SU-DHL-6 (cell line): ENCODE data around the gene RUNX1.

Experiments
- H2AFZ ChIP-seq: fragments of 200-600 bp; sonication (generic); 2 replicates; pipeline ENCODE4 v1.6.1; 2014; ENCODE audit warnings: low read depth, mild to moderate bottlenecking, moderate library complexity, mixed read lengths, antibody characterized with exemption, low read length; ENCODE audit not compliant: severe bottlenecking
- H3F3A ChIP-seq: fragments of 200-600 bp; shearing (Covaris generic); 2 replicates; pipeline ENCODE4 v1.6.0; 2016; ENCODE audit warnings: antibody characterized with exemption, mild to moderate bottlenecking; ENCODE audit not compliant: insufficient read depth
- H3K27ac ChIP-seq: fragments of 200-600 bp; sonication (generic); 2 replicates; pipeline ENCODE4 v1.5.1; 2016; ENCODE audit warnings: low read depth, mild to moderate bottlenecking, low read length, moderate library complexity, mixed read lengths
- H3K27me3 ChIP-seq: fragments of 200-600 bp; sonication (generic), shearing (Covaris generic); 2 replicates; pipeline ENCODE4 v1.6.0; 2014; ENCODE audit warnings: mild to moderate bottlenecking, low read length
- H3K36me3 ChIP-seq: fragments of 200-600 bp; sonication (generic); 2 replicates; pipeline ENCODE4 v1.6.1; 2014; ENCODE audit warnings: mild to moderate bottlenecking, low read length, mixed read lengths
- H3K4me2 ChIP-seq: fragments of 300-600, 200-600 bp; shearing (Covaris generic), sonication (generic); 2 replicates; pipeline ENCODE4 v1.6.0; 2014; ENCODE audit warnings: low read length, low read depth, mild to moderate bottlenecking; ENCODE audit not compliant: poor library complexity, severe bottlenecking
- H3K4me3 ChIP-seq: fragments of 200-600 bp; sonication (generic); 2 replicates; pipeline ENCODE4 v1.5.1; 2014; ENCODE audit warnings: antibody characterized with exemption, low read length, mild to moderate bottlenecking, mixed read lengths; ENCODE audit not compliant: insufficient read depth, poor library complexity, severe bottlenecking
- H3K79me2 ChIP-seq: fragments of 200-600 bp; sonication (generic); 2 replicates; pipeline ENCODE4 v1.6.1; 2014; ENCODE audit warnings: mild to moderate bottlenecking, low read length, moderate library complexity; ENCODE audit not compliant: insufficient read depth
- H3K9ac ChIP-seq: fragments of 200-600 bp; sonication (generic); 2 replicates; pipeline ENCODE4 v1.7.0; 2014; ENCODE audit warnings: mild to moderate bottlenecking, low read length
- H3K9me2 ChIP-seq: fragments of 200-600 bp; sonication (generic); replicated peaks from 2 replicates; pipeline ENCODE4 v1.6.1; 2014; ENCODE audit warnings: low read length; ENCODE audit not compliant: insufficient read depth
- H3K9me3 ChIP-seq: fragments of 200-600 bp; sonication (generic); 2 replicates; pipeline ENCODE4 v1.6.1; 2014; ENCODE audit warnings: low read length, mixed read lengths; ENCODE audit not compliant: insufficient read depth
- H4K20me1 ChIP-seq: fragments of 200-600 bp; sonication (generic); 2 replicates; pipeline ENCODE4 v1.6.1; 2014; ENCODE audit warnings: low read depth, mild to moderate bottlenecking, antibody characterized with exemption, low read length, moderate library complexity, mixed read lengths
- EZH2phosphoT487 ChIP-seq: fragments of 200-600 bp; sonication (generic), shearing (Covaris generic); conservative IDR thresholded peaks from 2 replicates; pipeline ENCODE4 v1.6.1; 2018; ENCODE audit warnings: mild to moderate bottlenecking, antibody characterized with exemption, low read length, moderate library complexity, mixed read lengths
- TF ChIP-seq, protein P1 (sequence below): fragments of 200-600 bp; sonication (generic); IDR thresholded peaks from one replicate; pipeline ENCODE4 v1.5.1; 2017; ENCODE audit warnings: antibody characterized with exemption, mild to moderate bottlenecking, low read length, moderate library complexity; ENCODE audit not compliant: insufficient read depth, poor library complexity, severe bottlenecking

The RUNX1 gene

DNA sequence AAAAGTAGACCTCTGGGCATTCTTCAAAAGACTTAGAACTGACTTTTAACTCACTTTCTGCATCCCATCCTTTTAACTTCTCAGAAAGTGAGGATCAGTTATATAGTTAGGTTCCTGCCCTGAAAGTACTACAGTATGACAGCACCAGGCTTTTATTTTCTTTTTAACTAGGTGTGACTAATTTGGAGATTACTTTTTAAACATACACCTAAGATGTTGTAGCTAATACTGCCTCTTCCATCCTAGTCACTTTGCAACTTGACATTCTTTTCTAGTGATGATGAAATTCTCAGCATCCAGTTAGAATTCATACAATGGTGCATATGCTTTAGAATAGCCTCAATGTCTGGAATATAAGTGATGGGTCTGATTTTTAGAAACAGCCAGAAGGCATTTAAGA, 24.6 kb downstream of the RUNX1 start:
- Histone ChIP-seq H3K9me2 (no peaks in the 10 kb centered on the region), H3K36me3 (no peaks in the 10 kb centered on the region), H2AFZ (no peak overlapping the region), H3K27ac (no peak overlapping the region), H3K9ac (no peak overlapping the region), H4K20me1 (peaks cover 21% of the 10 kb centered on the region; the same call in 1 of the 2 replicates), H3K4me2 (no peak overlapping the region), H3K79me2 (peaks cover 89% of the 10 kb centered on the region), H3K27me3 (no peaks in the 10 kb centered on the region), H3K9me3 (no peaks in the 10 kb centered on the region), H3K4me3 (no peak overlapping the region), H3F3A (peaks cover 30% of the 10 kb centered on the region)
- TF ChIP-seq, protein P1, sequence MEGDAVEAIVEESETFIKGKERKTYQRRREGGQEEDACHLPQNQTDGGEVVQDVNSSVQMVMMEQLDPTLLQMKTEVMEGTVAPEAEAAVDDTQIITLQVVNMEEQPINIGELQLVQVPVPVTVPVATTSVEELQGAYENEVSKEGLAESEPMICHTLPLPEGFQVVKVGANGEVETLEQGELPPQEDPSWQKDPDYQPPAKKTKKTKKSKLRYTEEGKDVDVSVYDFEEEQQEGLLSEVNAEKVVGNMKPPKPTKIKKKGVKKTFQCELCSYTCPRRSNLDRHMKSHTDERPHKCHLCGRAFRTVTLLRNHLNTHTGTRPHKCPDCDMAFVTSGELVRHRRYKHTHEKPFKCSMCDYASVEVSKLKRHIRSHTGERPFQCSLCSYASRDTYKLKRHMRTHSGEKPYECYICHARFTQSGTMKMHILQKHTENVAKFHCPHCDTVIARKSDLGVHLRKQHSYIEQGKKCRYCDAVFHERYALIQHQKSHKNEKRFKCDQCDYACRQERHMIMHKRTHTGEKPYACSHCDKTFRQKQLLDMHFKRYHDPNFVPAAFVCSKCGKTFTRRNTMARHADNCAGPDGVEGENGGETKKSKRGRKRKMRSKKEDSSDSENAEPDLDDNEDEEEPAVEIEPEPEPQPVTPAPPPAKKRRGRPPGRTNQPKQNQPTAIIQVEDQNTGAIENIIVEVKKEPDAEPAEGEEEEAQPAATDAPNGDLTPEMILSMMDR: no peak
- TF ChIP-seq EZH2phosphoT487: no peak

DNA sequence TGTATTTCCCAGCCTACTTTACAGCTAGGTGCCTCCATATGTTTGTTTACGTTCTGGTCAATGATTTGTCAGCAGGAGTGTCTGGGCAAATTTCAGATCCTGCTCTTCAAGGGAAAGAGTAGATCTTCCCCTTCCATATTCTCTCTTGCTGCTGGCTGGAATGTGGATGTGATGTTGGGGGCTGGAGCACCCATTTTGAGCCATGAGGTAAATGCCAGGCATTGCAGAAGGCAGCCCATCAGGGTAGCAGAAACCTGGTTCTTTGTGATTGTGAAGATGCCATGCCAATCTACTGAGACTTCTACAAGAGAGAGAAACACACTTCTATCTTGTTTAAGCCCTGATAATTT, 25.1 kb downstream of the RUNX1 start:
- peaks cover 89% of the 10 kb centered on the region for H3K79me2 ChIP-seq
- TF ChIP-seq EZH2phosphoT487: no peak
- TF ChIP-seq, protein P1: no peak

DNA sequence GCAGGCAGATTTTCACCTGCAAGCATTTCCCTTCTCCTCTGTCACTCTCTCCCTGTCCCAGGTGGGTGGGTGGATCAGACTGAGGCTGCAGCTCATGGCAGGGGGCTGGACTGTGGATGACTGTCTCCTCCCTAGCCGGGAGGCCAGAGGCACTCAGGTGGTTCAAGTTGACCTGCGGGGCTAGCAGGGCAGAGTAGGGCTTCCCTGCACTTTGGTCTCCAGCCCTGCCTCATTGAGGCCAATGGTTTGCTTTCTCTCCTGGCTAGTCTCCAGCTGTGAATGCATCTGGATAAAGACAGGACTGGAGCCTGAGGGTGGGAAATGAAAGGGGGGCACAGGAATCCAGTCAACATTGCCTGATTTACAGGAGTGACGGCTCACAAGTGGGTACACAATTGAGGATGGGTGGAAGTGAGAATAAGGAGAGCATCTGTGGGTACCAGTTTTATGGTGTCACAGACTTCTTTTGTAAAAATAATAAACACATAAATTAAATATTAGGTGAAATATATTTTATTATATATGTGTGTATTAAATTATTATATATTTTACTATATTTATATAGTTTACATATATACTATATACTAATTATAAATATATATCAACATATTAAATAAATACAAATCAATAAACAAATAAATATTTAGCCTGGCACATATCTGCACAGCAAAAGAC, 25.6 kb downstream of the RUNX1 start:
- no peak for TF ChIP-seq EZH2phosphoT487
- TF ChIP-seq, protein P1: no peak
- Histone ChIP-seq H3K27ac (no peak overlapping the region), H3K4me3 (no peak overlapping the region), H3F3A (peaks cover 26% of the 10 kb centered on the region), H3K36me3 (no peaks in the 10 kb centered on the region), H3K4me2 (no peak overlapping the region), H3K79me2 (peaks cover 88% of the 10 kb centered on the region), H3K9me2 (no peaks in the 10 kb centered on the region), H3K9ac (no peak overlapping the region), H4K20me1 (peaks cover 21% of the 10 kb centered on the region; the same call in 1 of the 2 replicates), H3K9me3 (no peaks in the 10 kb centered on the region), H3K27me3 (no peaks in the 10 kb centered on the region), H2AFZ (no peak overlapping the region)

More for the DNA sequence above, 25.1 kb downstream of the RUNX1 start:
- Histone ChIP-seq H3K27me3 (no peaks in the 10 kb centered on the region), H3K4me2 (no peak overlapping the region), H3F3A (peaks cover 29% of the 10 kb centered on the region), H3K9me2 (no peaks in the 10 kb centered on the region), H3K9me3 (no peaks in the 10 kb centered on the region), H4K20me1 (peaks cover 21% of the 10 kb centered on the region; the same call in 1 of the 2 replicates), H3K27ac (no peak overlapping the region), H3K9ac (no peak overlapping the region), H3K4me3 (no peak overlapping the region), H3K36me3 (no peaks in the 10 kb centered on the region), H2AFZ (no peak overlapping the region)
